ENCODE results near the gene KRT80.

Gene KRT80

DNA sequence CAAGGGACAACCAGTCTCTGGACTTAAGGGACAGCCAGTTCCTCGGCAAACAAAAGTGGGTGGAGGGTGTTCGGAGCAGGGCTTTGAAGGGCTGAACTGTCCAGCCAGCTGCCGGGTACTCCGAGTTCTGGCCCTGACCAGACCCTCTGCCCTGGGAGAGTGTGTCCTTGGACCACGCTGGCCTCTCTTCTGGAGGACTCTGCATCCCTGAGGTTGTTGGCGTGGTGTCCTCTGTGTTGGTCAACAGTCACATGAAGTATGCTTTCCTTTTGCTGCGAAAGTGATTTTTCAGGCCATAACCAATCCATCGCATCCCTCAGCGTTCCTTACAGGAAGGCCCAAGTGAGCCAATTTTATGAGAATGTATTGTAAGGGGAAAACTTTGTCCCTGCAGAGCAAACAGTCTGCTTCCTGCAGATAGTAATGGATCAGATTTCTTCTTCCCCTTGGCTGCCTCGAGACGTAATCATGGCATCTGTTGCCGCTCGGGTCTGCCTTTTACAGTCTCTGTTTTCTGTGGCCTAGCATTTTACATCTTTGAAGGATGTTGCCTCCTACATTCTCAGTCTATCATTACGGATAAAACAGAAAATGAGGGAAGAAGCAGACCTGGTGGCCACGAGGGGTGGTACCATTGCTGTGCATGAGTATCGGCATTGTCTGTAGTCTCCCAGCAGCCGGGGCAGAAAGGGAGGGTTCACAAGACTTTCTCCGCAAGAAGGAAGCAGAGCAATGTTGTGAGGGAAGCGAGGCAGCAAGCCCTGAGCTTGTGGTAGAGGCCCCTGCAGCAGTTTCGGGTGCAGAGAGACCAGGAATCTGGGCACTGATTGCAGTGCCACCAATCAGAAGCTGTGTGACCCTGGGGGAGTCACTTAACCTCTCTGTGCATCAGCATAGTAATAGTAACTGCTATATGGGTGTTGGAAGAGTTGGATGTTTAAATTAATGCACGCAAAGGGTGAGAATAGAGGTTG is 64.9 kb downstream of the KRT80 start:
- DNase-seq: no peak

DNA sequence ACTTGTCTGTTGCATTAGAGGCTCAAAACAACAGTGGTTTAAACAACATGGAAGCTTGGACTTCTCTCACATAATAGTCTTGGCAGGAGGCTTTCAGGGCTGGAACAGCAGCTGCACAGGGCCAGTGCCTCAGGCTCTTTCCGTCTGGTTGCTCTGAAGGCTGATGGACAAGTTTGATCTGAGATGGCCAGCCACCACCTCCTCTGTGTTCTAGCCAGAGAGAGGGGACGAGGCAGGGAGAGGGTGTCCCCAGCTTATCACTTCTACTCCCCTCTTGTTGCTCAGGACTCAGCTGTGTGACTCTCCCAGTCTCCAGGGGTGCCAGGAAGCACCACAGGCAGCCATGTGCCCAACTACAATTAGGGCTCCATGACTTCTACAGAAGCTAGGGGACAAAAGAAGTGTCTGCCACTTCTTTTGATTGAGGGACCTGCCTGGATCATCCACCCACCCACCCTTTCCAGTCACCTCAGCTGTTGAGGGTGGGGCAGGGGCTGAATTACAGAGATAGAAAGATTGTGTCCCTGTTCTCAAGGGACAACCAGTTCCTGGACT is 65.7 kb downstream of the KRT80 start:
- no peak for DNase-seq

DNA sequence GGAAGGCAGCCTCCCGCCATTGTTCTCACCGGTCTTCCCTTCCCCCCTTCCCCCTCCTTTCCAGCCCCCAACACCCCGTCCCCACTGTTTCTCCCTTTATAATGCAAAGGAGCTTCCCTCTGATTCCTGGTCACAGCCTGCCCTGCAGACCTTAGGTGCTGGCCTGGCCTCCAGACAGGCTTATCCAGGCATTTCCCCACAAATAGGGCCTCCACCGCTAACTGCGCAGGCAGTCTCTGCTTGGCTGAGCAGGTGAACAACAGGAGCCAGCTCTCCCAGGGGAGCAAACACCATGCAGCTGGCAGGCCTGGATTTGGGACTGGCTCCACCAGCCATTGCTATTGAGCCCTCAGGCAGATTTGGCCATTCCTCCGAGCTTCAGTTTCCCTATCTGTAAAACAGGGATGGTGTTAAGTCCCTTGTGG is 66.3 kb downstream of the KRT80 start:
- DNase-seq: no peak

DNA sequence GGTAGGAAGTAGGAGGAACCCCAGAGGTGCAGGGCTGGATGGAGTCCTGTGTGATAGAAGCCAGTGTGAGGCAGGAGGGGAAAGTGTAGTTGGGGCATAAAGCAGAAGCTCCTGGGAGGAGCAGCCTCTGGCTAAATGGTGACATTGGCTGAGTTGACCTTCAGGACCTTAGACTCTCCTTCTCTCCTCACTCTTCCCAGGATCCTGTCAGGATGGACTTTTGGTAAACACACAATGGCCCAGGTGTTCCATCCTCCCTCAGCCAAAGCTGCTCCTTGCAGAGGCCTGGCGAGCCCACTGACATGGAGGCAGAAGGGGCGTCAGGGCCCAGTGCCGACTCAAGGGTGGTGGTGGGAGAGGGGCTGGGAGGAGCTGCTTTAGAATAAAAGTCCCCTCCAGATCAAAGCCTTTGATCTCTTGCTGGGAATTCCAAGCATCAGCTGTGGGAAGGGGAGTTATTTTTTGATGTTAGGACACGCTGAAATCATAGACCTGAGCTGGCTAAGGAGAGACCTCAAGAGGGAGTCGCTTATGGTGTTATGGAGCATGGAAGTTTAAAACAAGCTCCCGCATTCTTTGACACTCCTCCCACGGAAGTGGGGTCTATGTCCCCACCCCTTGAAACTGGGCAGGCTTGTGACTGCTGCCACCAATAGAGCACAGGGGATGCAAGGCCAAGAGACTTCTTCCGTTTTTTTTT is 68.2 kb downstream of the KRT80 start:
- DNase-seq: no peak

DNA sequence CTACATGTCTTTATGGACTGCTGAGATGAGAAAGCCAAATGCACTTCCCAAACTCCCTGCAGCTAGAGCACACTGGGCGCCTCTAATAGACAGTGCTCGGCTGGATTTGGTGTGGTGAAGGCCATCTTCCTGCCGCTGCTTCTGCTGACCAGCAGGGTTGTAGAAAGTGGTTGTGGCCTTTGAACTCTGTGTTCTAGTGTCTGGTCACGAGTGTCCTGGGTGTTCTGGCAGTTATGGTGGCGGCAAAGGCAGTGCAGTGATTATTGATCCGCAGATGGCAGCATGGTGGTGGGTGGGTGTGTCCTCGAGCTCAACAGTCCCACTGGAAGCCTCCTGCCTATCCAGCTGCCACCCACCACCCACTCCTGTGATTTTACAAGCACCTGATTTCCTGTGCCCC is 68.9 kb downstream of the KRT80 start:
- DNase-seq: no peak

DNA sequence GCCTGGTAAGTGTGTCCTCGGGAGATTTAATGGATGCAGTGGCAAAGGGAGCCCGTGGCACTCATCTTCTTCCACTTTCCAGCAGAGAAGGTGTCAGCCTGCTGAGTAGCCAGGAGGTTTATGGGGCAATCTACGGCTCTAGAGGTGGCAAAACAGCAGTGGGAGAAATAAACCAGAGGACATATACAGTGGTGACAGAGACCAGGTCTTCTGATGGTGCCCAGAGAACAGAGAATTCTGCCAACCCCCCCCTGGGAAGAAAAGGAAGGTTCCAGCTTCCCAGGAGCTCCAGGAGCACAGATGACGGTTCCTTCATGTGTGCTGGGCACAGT is 69.3 kb downstream of the KRT80 start:
- no peak for DNase-seq

DNA sequence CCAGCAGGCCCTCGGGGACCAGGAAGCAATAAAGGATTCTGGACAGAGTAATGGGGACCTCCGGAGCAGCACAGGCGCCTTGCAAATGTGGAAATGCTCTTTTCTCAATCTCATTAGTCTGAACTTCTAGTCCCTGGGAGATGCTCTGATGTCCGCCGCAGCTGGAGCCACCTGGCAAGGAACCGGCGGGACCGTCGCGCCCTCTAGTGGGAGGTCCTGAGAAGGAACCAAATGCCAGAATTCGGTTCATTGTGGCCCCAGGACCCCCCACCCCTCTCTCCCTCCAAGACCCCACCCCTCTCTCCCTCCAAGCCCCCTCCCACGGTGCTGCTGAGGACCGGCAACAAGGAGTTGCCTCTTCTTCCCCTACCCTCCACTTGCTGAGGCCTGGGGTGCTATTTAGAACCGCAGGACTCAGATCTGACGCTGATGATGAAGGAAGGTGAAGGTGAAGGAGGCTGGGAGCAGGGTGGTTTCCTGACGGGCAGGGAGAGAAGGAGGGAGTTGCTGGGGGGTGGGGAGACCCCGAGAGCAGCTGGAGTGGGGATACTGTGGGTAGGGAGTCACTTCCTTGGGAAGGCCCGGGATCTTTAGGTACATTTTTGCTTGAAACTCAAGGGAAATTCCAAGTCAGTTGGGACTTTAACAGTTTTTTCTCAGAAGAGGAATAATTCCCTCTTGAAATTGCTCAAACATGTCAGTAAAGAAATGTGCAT is 69.8 kb downstream of the KRT80 start:
- DNase-seq: peak; percentile 66

DNA sequence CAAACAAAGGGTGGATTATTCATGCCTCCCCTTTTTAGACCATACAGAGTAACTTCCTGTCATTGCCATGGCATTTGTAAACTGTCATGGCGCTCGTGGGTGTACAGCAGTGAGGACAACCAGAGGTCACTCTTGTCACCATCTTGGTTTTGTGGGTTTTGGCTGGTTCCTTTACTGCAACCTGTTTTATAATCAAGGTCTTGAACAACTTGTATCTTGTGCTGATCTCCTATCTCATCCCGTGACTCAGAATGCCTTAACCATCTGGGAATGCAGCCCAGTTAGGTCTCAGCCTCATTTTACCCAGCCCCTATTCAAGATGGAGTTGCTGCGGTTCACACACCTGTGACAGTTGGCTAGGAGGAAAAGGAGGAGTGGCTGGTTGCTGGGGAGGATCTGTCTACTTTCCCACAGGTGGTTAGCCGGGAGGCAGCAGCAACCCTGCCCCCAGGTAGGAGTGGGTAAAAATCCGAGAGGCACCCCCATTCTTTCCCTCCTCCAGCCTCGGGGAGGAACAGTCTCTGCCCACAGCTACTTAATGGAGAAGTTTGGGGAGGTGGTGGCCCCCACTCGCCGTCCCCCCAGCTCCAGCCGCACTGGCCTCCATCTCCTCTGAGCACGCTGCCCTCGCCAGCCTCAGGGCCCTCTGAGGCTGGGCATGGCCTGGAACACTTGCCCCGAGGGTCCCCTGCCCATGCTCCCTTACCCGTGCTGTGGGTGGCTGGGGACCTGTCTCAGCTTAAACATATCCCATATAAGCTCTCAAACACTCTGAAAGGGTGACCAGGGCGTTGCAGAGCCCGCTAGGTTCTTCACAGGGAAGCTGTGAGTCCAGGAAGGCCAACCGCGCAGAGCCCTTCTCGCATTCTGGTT is 70.6 kb downstream of the KRT80 start:
- no peak for DNase-seq

DNA sequence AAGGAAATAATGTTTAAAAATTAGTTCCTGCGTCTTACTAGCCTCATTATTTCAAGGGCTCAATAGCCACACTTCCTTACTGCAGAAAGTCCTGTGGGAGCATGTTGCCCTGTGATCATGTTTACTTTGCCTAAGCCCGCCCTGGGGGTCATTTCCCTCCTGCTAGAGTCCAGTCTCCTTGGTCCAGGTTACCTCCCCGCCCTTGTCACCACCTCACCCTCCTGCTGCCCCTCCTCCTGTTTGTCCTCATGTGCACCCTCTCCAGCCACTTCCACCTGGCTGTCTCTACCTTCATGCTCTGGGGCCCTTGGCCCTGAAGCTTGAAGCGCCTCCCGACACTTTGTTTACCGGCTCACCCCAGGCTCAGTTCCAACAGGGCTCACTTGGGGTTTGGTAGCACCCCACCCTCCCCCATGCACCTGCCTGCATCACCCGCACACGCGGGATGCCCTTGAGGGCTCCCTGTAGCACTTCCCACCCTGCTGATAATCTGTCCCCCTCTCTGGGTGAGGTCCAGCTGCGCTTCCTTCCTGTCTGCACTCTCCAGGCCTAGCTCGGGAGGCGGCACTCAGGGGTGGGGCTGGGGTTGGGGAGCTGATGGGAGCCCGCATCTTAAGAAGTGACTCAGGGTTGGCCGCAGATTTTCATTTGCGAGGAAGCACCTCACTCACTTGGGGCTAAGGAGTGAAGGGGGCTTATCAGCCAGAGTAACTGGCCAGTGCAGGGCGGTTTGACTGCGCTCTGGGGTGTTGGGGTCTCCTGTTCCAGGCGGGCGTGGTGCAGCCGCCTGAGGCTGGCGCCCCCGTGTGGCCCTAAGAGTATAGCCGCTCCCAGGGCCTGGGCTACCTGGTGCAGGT is 72.2 kb downstream of the KRT80 start:
- DNase-seq: no peak

Data from activated CD4-positive, CD25-positive, alpha-beta regulatory T cell treated with anti-CD3 and anti-CD28 coated beads, Interleukin-2, amount 50 U/mL, for 72 hours (primary cell).